GM12891 (cell line): Measurements from ENCODE around the gene ANKS1A.

Experiments used
- PAX5 ChIP-seq: IDR thresholded peaks from 2 replicates; pipeline ENCODE4 v1.6.1; 2011; ENCODE audit warnings: low read length, moderate library complexity, mild to moderate bottlenecking; ENCODE audit not compliant: insufficient read depth, severe bottlenecking
- POLR2A ChIP-seq: IDR thresholded peaks from 2 replicates; pipeline ENCODE4 v1.6.1; 2011; ENCODE audit warnings: low read depth, low read length, control low read depth
- POLR2AphosphoS5 ChIP-seq: IDR thresholded peaks from 2 replicates; pipeline ENCODE4 v1.6.1; 2011; ENCODE audit warnings: low read depth, low read length, control low read depth
- POU2F2 ChIP-seq: IDR thresholded peaks from 2 replicates; pipeline ENCODE4 v1.6.1; 2011; ENCODE audit warnings: low read depth, mild to moderate bottlenecking, control low read depth, low read length, moderate library complexity
- SPI1 ChIP-seq: IDR thresholded peaks from 2 replicates; pipeline ENCODE4 v1.6.1; 2011; ENCODE audit warnings: low read depth, low read length, control low read depth
- TAF1 ChIP-seq: IDR thresholded peaks from 2 replicates; pipeline ENCODE4 v1.6.1; 2011; ENCODE audit warnings: low read depth, low read length, control low read depth

DNA sequence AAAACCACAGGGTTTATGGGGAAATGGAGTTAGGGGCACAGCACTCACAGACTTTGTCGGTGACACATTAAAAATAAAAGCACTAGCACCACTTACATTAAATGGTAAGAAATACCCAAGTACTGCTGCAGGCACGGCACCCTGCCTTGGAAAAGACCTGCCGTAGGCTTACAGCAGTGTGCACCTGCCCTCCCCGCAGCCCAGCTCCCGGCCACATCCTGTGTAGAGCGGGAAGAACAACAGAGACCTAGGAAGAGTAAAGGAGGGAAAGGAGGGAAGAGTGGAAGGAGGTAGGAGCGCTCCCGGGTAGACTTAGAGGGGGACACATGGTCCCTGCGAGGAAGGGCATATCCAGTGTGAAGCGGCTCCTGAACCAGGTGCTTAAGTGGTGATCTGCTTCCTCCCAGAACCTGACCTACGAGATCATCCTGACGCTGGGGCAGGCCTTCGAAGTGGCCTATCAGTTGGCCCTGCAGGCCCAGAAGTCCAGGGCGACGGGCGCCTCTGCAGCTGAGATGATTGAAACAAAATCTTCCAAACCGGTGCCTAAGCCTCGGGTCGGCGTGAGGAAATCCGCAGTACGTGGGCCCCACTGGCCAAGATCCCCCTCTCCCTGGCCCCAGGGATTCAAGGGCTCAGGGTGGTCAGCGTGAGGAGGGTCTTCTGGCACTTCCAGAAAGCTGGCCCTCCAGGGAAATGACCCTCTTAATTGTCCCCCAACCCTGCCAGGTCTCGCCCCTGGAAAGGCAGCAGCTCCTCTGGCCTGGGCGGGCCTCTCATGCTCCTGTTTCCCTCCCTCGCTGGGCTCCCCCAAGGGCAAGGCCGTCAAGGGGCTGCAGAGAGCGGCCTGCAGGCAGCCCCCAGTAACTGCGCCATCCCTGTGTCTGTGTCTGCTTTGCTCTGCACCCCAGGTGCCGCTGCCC, 196.6 kb downstream of the ANKS1A start:
- TF ChIP-seq POLR2A (no peak), POLR2AphosphoS5 (no peak), TAF1 (no peak), SPI1 (no peak), PAX5 (no peak), POU2F2 (no peak)
